BE2C (cell line): ENCODE results near the gene TMEM131L.
"Not testable (repeated sequence)": the region's sequence is repeated elsewhere in the genome, so short reads cannot be mapped to it uniquely, and the experiment has no call there.

Experiments
- DNase-seq: peaks from one replicate; pipeline ENCODE4 v3.0.0-alpha.2; 2020
- H3K27me3 ChIP-seq: fragments of 250-450 bp; sonication (Bioruptor Pico); 2 replicates; pipeline ENCODE4 v1.5.1; 2020; ENCODE audit warnings: mild to moderate bottlenecking
- H3K36me3 ChIP-seq: fragments of 250-450 bp; sonication (Bioruptor Pico); 2 replicates; pipeline ENCODE4 v1.5.1; 2020; ENCODE audit warnings: mild to moderate bottlenecking
- H3K4me1 ChIP-seq: fragments of 250-450 bp; sonication (Bioruptor Pico); 2 replicates; pipeline ENCODE4 v1.5.1; 2020
- H3K4me3 ChIP-seq: 2 replicates; pipeline ENCODE4 v1.5.1; 2011; ENCODE audit warnings: low read depth, low read length
- H3K9me3 ChIP-seq: fragments of 250-450 bp; sonication (Bioruptor Pico); 2 replicates; pipeline ENCODE4 v1.5.1; 2020
- CTCF ChIP-seq: IDR thresholded peaks from 2 replicates; pipeline ENCODE4 v1.5.1; 2012; ENCODE audit warnings: mild to moderate bottlenecking, low read depth, low read length

The TMEM131L gene

GRCh38 chr4:153661215-153661822 lies 195.2 kb downstream of the TMEM131L start:
- Histone ChIP-seq H3K27me3 (no peaks in the 10 kb centered on the region), H3K9me3 (no peaks in the 10 kb centered on the region), H3K36me3 (no peaks in the 10 kb centered on the region), H3K4me3 (no peak overlapping the region), H3K4me1 (no peaks in the 10 kb centered on the region)
- no peak for TF ChIP-seq CTCF
- no peak for DNase-seq

GRCh38 chr4:153661908-153662307 lies 195.7 kb downstream of the TMEM131L start:
- no peak overlapping the region for H3K4me3 ChIP-seq
- no peaks in the 10 kb centered on the region for H3K36me3 ChIP-seq
- DNase-seq: no peak
- H3K27me3 ChIP-seq: no peaks in the 10 kb centered on the region
- H3K4me1 ChIP-seq: no peaks in the 10 kb centered on the region
- H3K9me3 ChIP-seq: no peaks in the 10 kb centered on the region
- no peak for TF ChIP-seq CTCF

- H3K36me3 ChIP-seq: no peaks in the 10 kb centered on the region
- no peak overlapping the region for H3K4me3 ChIP-seq
- no peak for TF ChIP-seq CTCF
- H3K27me3 ChIP-seq: no peaks in the 10 kb centered on the region
- DNase-seq: no peak
- H3K9me3 ChIP-seq: no peaks in the 10 kb centered on the region
- H3K4me1 ChIP-seq: no peaks in the 10 kb centered on the region
Observed at GRCh38 chr4:153663667-153664066, 197.5 kb downstream of the TMEM131L start.

GRCh38 chr4:153666505-153666904 lies 200.3 kb downstream of the TMEM131L start:
- H3K4me1 ChIP-seq, H3K9me3 ChIP-seq, H3K27me3 ChIP-seq, DNase-seq, H3K4me3 ChIP-seq, H3K36me3 ChIP-seq: not testable (repeated sequence)

GRCh38 chr4:153668647-153669046 lies 202.5 kb downstream of the TMEM131L start:
- Histone ChIP-seq H3K4me1 (no peaks in the 10 kb centered on the region), H3K9me3 (no peaks in the 10 kb centered on the region), H3K27me3 (no peaks in the 10 kb centered on the region), H3K36me3 (no peaks in the 10 kb centered on the region), H3K4me3 (no peak overlapping the region)
- TF ChIP-seq CTCF: no peak
- DNase-seq: no peak

GRCh38 chr4:153669838-153670237 lies 203.7 kb downstream of the TMEM131L start:
- TF ChIP-seq CTCF: no peak
- no peaks in the 10 kb centered on the region for H3K9me3 ChIP-seq
- no peaks in the 10 kb centered on the region for H3K36me3 ChIP-seq
- no peak overlapping the region for H3K4me3 ChIP-seq
- no peaks in the 10 kb centered on the region for H3K4me1 ChIP-seq
- no peak for DNase-seq
- no peaks in the 10 kb centered on the region for H3K27me3 ChIP-seq

GRCh38 chr4:153676486-153676885 lies 210.3 kb downstream of the TMEM131L start:
- no peak overlapping the region for H3K4me3 ChIP-seq
- H3K27me3 ChIP-seq: no peaks in the 10 kb centered on the region
- no peaks in the 10 kb centered on the region for H3K9me3 ChIP-seq
- H3K36me3 ChIP-seq: no peaks in the 10 kb centered on the region
- TF ChIP-seq CTCF: no peak
- DNase-seq: no peak
- no peaks in the 10 kb centered on the region for H3K4me1 ChIP-seq
